Measurements from ENCODE around the gene SMIM10L1.

Gene SMIM10L1

GRCh38 chr12:11164384-11164783 lies 6.6 kb upstream of the SMIM10L1 start:
- DNase-seq, result no peak
- Mint-ChIP-seq H3K4me1 (peaks cover 66% of the 10 kb centered on the region), H3K36me3 (ENCODE audit: low read depth) (peaks cover 64% of the 10 kb centered on the region), H3K4me3 (no peak overlapping the region), H3K27ac (no peak overlapping the region), H3K9me3 (no peaks in the 10 kb centered on the region), H3K27me3 (no peaks in the 10 kb centered on the region)
- no peak for ATAC-seq

- DNase-seq (no peak), ATAC-seq (no peak)
- H3K27me3 Mint-ChIP-seq, result no peaks in the 10 kb centered on the region
- H3K4me1 Mint-ChIP-seq, result peaks cover 60% of the 10 kb centered on the region
- no peak overlapping the region for H3K4me3 Mint-ChIP-seq
- H3K27ac Mint-ChIP-seq, result no peak overlapping the region
- no peaks in the 10 kb centered on the region for H3K9me3 Mint-ChIP-seq
- peaks cover 59% of the 10 kb centered on the region for H3K36me3 Mint-ChIP-seq (ENCODE audit: low read depth)
Measured at GRCh38 chr12:11166300-11166699, 4.7 kb upstream of the SMIM10L1 start.

GRCh38 chr12:11170810-11171144 lies 217 bp upstream of the SMIM10L1 start:
- ATAC-seq (no peak), DNase-seq (no peak)
- H3K36me3 Mint-ChIP-seq (ENCODE audit: low read depth), result peaks cover 68% of the 10 kb centered on the region
- no peaks in the 10 kb centered on the region for H3K9me3 Mint-ChIP-seq
- H3K27me3 Mint-ChIP-seq, result no peaks in the 10 kb centered on the region
- H3K27ac Mint-ChIP-seq, result peak overlapping the region; percentile 100
- H3K4me3 Mint-ChIP-seq, result peak overlapping the region; percentile 99
- peaks cover 63% of the 10 kb centered on the region for H3K4me1 Mint-ChIP-seq

DNA sequence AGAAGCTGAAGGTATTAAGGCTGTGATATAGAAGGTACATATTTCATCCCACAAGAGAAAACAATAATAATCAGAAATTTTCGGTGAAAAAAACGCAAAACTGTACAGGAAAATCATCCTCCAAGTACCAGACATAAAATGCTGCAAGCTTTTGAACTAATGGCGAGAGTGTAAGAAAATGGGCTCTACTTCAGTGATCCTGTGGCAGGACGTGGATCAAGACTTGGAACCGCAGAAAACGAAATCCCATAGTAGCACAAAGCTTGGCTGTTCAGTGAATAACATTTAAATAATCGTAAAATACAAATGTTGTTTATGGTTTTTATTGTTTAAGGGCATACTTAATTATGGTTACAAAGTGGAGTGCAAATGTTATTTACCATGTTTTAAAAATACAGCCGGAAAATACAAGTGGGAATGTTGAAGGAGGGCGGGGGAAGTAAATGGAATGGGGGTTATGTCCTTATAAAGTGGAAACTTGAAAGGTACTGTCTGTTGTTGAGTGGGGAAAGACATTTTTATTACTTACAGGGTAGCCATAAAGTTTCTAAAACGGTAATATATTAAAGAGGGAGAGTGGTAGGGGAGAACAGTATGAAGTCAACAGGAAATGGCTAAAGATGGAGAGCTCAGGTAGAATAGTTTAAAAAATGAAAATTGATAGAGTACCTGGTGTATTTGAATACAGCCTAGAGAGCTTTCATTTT lies 1.1 kb downstream of the SMIM10L1 start:
- no peak for ATAC-seq

GRCh38 chr12:11174022-11174421 lies 3.0 kb downstream of the SMIM10L1 start:
- DNase-seq, result no peak
- Mint-ChIP-seq H3K27ac (no peak overlapping the region), H3K27me3 (no peaks in the 10 kb centered on the region), H3K9me3 (no peaks in the 10 kb centered on the region), H3K36me3 (ENCODE audit: low read depth) (peaks cover 52% of the 10 kb centered on the region), H3K4me1 (peaks cover 37% of the 10 kb centered on the region), H3K4me3 (no peak overlapping the region)
- ATAC-seq, result no peak

More for the DNA sequence above, 1.1 kb downstream of the SMIM10L1 start:
- Mint-ChIP-seq H3K4me1 (peaks cover 53% of the 10 kb centered on the region), H3K27me3 (no peaks in the 10 kb centered on the region), H3K36me3 (ENCODE audit: low read depth) (peaks cover 66% of the 10 kb centered on the region), H3K9me3 (no peaks in the 10 kb centered on the region), H3K4me3 (peak overlapping the region; percentile 99), H3K27ac (peak overlapping the region; percentile 100)
- no peak for DNase-seq

GRCh38 chr12:11178250-11178649 lies 7.3 kb downstream of the SMIM10L1 start:
- DNase-seq, result no peak
- Mint-ChIP-seq H3K36me3 (ENCODE audit: low read depth) (peaks cover 21% of the 10 kb centered on the region), H3K9me3 (no peaks in the 10 kb centered on the region), H3K27ac (no peak overlapping the region), H3K27me3 (no peaks in the 10 kb centered on the region), H3K4me1 (peaks cover 15% of the 10 kb centered on the region), H3K4me3 (no peak overlapping the region)
- ATAC-seq, result no peak

DNA sequence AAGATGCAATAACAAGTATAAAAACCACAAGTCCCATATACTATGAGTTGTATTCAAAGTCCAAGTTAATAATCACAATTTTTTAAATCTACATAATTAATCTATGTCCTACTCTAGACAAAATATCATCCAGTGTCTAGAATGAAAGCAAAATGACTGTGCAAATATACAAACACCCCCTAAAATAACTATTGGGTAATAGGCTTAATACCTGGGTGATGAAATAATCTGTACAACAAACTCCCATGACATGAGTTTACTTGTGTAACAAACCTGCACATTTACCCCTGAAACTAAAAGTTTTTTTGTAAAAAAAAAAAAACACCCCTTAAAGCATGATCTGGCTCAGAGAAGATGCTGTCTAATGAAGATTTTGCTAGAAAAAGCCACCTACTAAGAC lies 11.5 kb downstream of the SMIM10L1 start:
- no peaks in the 10 kb centered on the region for H3K27me3 Mint-ChIP-seq
- no peak overlapping the region for H3K27ac Mint-ChIP-seq
- DNase-seq (no peak), ATAC-seq (no peak)
- H3K9me3 Mint-ChIP-seq, result no peaks in the 10 kb centered on the region
- no peak overlapping the region for H3K4me3 Mint-ChIP-seq
- no peaks in the 10 kb centered on the region for H3K36me3 Mint-ChIP-seq (ENCODE audit: low read depth)
- H3K4me1 Mint-ChIP-seq, result peaks cover 7% of the 10 kb centered on the region

- Mint-ChIP-seq H3K27ac (no peak overlapping the region), H3K9me3 (no peaks in the 10 kb centered on the region), H3K36me3 (ENCODE audit: low read depth) (no peaks in the 10 kb centered on the region), H3K4me3 (no peak overlapping the region), H3K4me1 (peaks cover 7% of the 10 kb centered on the region), H3K27me3 (no peaks in the 10 kb centered on the region)
- no peak for ATAC-seq
- no peak for DNase-seq
Measured at GRCh38 chr12:11183011-11183410, 12.0 kb downstream of the SMIM10L1 start.

- Mint-ChIP-seq H3K27me3 (no peaks in the 10 kb centered on the region), H3K27ac (no peak within 1 kb of the TSS), H3K36me3 (ENCODE audit: low read depth) (peaks cover 2% of the 10 kb centered on the region), H3K9me3 (no peaks in the 10 kb centered on the region), H3K4me3 (no peak within 1 kb of the TSS), H3K4me1 (peaks cover 4% of the 10 kb centered on the region)
- ATAC-seq (no peak), DNase-seq (no peak)
Measured at GRCh38 chr12:11186837-11187236, 15.8 kb downstream of the SMIM10L1 start, which contains the start of gene TAS2R42. TSS of gene TAS2R42 (minus strand) at chr12:11186937. CDS start at chr12:11186937, 0 bp downstream.

GRCh38 chr12:11202811-11203210 lies 31.8 kb downstream of the SMIM10L1 start:
- no peak overlapping the region for H3K27ac Mint-ChIP-seq
- DNase-seq (no peak), ATAC-seq (no peak)
- no peaks in the 10 kb centered on the region for H3K27me3 Mint-ChIP-seq
- no peaks in the 10 kb centered on the region for H3K4me1 Mint-ChIP-seq
- no peak overlapping the region for H3K4me3 Mint-ChIP-seq
- H3K36me3 Mint-ChIP-seq (ENCODE audit: low read depth), result peaks cover 2% of the 10 kb centered on the region
- peaks cover 13% of the 10 kb centered on the region for H3K9me3 Mint-ChIP-seq

GRCh38 chr12:11204173-11204572 lies 33.2 kb downstream of the SMIM10L1 start:
- Mint-ChIP-seq H3K4me1 (no peaks in the 10 kb centered on the region), H3K9me3 (peaks cover 13% of the 10 kb centered on the region), H3K27me3 (no peaks in the 10 kb centered on the region), H3K27ac (no peak overlapping the region), H3K4me3 (no peak overlapping the region), H3K36me3 (ENCODE audit: low read depth) (peaks cover 2% of the 10 kb centered on the region)
- DNase-seq (no peak), ATAC-seq (no peak)

DNA sequence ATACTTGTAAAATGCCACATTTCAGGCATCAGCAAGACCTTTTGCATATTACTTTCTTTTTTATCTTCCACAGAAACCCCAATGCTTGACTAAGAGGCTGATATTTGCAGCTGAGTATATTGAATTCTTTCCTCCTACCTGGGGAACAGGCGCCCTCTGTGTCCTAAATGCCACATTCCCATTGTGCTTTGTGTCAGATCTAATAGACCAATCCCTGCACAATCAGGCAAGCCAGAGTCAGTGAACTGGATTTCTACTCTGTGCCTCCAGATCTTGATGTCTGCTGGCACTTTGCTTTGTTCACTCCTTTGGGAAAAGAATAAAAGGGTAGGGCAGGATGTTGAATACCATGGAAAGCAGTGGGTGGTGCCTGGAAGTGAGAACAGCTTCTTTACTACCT lies 38.1 kb downstream of the SMIM10L1 start:
- no peak overlapping the region for H3K4me3 Mint-ChIP-seq
- no peaks in the 10 kb centered on the region for H3K27me3 Mint-ChIP-seq
- H3K36me3 Mint-ChIP-seq (ENCODE audit: low read depth), result peaks cover 2% of the 10 kb centered on the region
- no peak overlapping the region for H3K27ac Mint-ChIP-seq
- DNase-seq, result no peak
- peaks cover 9% of the 10 kb centered on the region for H3K9me3 Mint-ChIP-seq
- H3K4me1 Mint-ChIP-seq, result no peaks in the 10 kb centered on the region
- no peak for ATAC-seq
